ENCODE data around the gene TSG101.

The TSG101 gene, protein sequence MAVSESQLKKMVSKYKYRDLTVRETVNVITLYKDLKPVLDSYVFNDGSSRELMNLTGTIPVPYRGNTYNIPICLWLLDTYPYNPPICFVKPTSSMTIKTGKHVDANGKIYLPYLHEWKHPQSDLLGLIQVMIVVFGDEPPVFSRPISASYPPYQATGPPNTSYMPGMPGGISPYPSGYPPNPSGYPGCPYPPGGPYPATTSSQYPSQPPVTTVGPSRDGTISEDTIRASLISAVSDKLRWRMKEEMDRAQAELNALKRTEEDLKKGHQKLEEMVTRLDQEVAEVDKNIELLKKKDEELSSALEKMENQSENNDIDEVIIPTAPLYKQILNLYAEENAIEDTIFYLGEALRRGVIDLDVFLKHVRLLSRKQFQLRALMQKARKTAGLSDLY

DNA sequence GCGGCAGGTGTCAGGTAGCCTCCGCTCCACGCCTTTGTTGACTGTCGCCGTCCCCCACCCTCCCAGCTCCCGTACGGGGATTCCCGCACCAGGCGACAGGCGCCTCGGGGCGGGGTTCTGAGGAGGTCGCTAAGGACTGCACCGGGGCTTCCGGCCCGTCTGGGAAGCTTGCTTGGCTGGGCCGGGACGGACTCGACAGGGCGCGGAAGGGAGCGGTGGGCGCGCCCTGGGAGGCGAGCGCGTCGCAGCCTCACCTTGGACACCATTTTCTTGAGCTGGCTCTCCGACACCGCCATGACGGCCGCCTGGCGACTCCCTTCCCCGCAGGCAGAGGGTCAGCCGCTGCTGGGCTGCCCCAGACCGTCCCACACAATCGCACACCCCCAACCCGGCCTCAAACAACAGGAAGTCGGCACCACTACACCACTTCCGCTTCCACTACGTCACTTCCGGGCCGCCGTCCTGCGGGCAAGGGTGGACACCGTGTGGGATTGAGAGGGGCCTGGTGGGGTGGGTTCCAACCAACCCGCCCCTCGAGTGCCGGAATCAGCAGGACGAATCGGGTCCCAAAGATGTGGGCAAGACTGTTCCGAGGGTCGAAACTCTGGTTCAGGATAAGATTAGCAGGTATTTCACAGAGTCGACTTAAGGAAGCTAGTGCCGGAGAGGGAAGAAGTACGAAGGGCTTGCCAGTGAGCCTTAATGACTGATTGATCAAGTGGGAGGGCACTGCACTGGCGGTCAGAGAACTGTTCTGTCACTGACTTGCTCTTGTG, at the start of gene TSG101:
TSS of gene TSG101 (minus strand) at position 422 of the 776 bp plus-strand sequence. CDS start at position 296, 126 bp downstream.
- peak; percentile 90 for DNase-seq
- TF ChIP-seq, protein P1, sequence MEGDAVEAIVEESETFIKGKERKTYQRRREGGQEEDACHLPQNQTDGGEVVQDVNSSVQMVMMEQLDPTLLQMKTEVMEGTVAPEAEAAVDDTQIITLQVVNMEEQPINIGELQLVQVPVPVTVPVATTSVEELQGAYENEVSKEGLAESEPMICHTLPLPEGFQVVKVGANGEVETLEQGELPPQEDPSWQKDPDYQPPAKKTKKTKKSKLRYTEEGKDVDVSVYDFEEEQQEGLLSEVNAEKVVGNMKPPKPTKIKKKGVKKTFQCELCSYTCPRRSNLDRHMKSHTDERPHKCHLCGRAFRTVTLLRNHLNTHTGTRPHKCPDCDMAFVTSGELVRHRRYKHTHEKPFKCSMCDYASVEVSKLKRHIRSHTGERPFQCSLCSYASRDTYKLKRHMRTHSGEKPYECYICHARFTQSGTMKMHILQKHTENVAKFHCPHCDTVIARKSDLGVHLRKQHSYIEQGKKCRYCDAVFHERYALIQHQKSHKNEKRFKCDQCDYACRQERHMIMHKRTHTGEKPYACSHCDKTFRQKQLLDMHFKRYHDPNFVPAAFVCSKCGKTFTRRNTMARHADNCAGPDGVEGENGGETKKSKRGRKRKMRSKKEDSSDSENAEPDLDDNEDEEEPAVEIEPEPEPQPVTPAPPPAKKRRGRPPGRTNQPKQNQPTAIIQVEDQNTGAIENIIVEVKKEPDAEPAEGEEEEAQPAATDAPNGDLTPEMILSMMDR (IDR thresholded peaks at IDR 0.05; ENCODE audit: low read depth, low read length, missing control alignments): no peak
- in situ Hi-C loops (cut with HindIII; ENCODE audit: low pct_ligation_motif_present, low sequenced_read_pairs): no loop called here

DNA sequence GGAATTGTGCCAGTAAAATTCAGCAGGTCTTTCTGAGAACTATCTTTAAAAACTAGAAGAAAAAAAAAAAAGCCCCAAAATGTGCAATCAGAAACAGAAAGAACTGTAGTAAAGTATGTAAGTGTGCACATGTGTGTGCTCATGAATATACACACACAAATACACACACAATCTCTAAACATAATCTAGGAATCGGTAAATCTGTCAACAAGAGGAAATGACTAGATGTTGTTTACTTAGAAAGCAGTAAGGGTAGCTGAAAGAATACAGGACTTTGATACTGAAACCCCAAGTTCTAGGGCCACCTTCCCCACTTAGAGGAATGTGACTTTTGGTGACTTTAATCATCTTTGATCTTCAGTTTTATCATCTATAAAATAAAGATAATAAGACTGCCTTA, 48.6 kb upstream of the TSG101 start:
- H3K27ac ChIP-seq: no peak overlapping the region
- H3K27me3 ChIP-seq (replicated peaks): no peaks in the 10 kb centered on the region
- H3K36me3 ChIP-seq (replicated peaks): peaks cover 23% of the 10 kb centered on the region
- TF ChIP-seq, protein P1 (IDR thresholded peaks at IDR 0.05; ENCODE audit: low read depth, low read length, missing control alignments): no peak
- in situ Hi-C loops (cut with HindIII; ENCODE audit: low pct_ligation_motif_present, low sequenced_read_pairs): no loop called here
- H3K4me3 ChIP-seq (ENCODE audit: low read depth, low read length): no peak overlapping the region
- no peak for DNase-seq

More for the DNA sequence above, at the start of gene TSG101:
- Histone ChIP-seq H3K4me3 (ENCODE audit: low read depth, low read length) (peak within 1 kb of the TSS; percentile 87), H3K27me3 (replicated peaks) (no peaks in the 10 kb centered on the region), H3K27ac (peak within 1 kb of the TSS; percentile 80), H3K36me3 (replicated peaks) (no peaks in the 10 kb centered on the region)

DNA sequence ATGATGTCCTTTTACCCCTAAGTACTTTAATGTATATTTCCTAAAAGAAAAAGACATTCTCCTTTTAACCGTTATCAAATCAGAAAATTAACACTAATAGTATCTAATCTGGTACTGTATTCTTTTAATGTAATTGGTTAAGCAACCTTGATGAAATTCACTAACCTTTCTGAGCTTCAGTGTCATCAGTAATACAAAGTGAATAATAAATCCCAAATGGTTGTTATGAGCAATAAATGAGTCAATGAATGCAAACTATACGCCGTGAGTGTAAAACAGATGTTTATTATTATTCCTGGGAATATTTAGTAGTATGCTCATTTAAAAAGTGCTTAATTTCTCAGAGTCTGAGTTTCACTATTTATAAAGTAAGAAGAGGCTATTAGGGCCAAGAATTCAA, 40.3 kb upstream of the TSG101 start:
- H3K4me3 ChIP-seq (ENCODE audit: low read depth, low read length): no peak overlapping the region
- peaks cover 14% of the 10 kb centered on the region for H3K36me3 ChIP-seq (replicated peaks)
- DNase-seq: no peak
- no peak overlapping the region for H3K27ac ChIP-seq
- in situ Hi-C loops (cut with HindIII; ENCODE audit: low pct_ligation_motif_present, low sequenced_read_pairs): no loop called here
- TF ChIP-seq, protein P1 (IDR thresholded peaks at IDR 0.05; ENCODE audit: low read depth, low read length, missing control alignments): no peak
- H3K27me3 ChIP-seq (replicated peaks): no peaks in the 10 kb centered on the region

DNA sequence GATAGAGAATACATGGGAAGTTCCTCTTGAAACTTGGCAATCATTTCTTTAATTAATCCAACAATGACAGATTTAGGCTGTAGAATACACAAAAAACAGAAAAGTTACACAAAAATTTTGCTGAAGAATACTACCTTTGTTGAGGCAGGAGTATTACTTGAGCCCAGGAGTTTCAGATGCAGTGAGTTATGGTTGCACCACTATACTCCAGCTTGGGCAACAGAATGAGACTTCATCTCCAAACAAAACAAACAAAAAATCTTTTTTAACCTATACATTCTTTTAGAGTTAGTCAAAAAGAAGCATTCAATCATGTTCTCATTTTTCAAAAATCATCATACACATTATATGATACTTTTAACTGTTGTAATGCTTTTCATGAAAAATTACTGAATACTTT, 39.7 kb upstream of the TSG101 start:
- in situ Hi-C loops (cut with HindIII; ENCODE audit: low pct_ligation_motif_present, low sequenced_read_pairs): no loop called here
- Histone ChIP-seq H3K36me3 (replicated peaks) (peaks cover 11% of the 10 kb centered on the region), H3K27me3 (replicated peaks) (no peaks in the 10 kb centered on the region), H3K4me3 (ENCODE audit: low read depth, low read length) (no peak overlapping the region), H3K27ac (no peak overlapping the region)
- TF ChIP-seq, protein P1 (IDR thresholded peaks at IDR 0.05; ENCODE audit: low read depth, low read length, missing control alignments): no peak
- no peak for DNase-seq

DNA sequence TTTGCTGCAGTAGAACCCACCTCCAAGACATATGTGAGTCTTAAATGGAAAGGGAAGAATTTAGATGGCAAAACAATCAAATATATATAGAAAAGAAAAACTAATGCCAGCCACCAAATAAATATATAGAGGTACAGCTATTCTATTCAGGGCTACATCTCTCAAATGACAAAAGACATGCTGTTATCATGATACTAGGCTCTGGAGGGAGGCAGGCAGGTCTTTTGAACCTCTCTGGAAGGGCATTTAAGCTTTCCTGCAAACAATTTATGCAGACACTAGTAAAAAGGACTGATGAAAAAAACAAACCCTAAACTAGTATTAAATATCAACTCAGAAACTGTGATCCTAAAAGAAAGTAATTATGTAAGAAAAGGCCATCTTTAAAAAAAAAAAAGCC, 37.4 kb upstream of the TSG101 start:
- DNase-seq: no peak
- in situ Hi-C loops (cut with HindIII; ENCODE audit: low pct_ligation_motif_present, low sequenced_read_pairs): no loop called here
- Histone ChIP-seq H3K36me3 (replicated peaks) (peaks cover 19% of the 10 kb centered on the region), H3K4me3 (ENCODE audit: low read depth, low read length) (no peak overlapping the region), H3K27me3 (replicated peaks) (no peaks in the 10 kb centered on the region), H3K27ac (no peak overlapping the region)
- TF ChIP-seq, protein P1 (IDR thresholded peaks at IDR 0.05; ENCODE audit: low read depth, low read length, missing control alignments): no peak
